Fibroblast of mammary gland (primary cell): ENCODE results near the gene CD46.
A peak's percentile ranks its signal among the peaks of the same experiment; 100 is the strongest.

Experiments
- DNase-seq: peaks from one replicate; pipeline ENCODE4 v3.0.0-alpha.2; 2010; ENCODE audit warnings: low read depth
- H3K4me3 ChIP-seq: 2 replicates; pipeline ENCODE4 v1.5.1; 2011; ENCODE audit warnings: low read depth, mild to moderate bottlenecking, low read length, moderate library complexity; ENCODE audit not compliant: control insufficient read depth
- CTCF ChIP-seq: conservative IDR thresholded peaks from 2 replicates; pipeline ENCODE4 v1.5.1; 2011; ENCODE audit warnings: low read depth, low read length, inconsistent platforms; ENCODE audit not compliant: control insufficient read depth, insufficient read depth

The CD46 gene

GRCh38 chr1:207799989-207800648, 48.3 kb downstream of the CD46 start:
- no peak overlapping the region for H3K4me3 ChIP-seq
- DNase-seq = no peak
- TF ChIP-seq CTCF = no peak

- no peak for TF ChIP-seq CTCF
- H3K4me3 ChIP-seq = no peak overlapping the region
- no peak for DNase-seq
These were observed 50.0 kb downstream of the CD46 start for GRCh38 chr1:207801819-207802218.

GRCh38 chr1:207803678-207804077, 51.8 kb downstream of the CD46 start:
- TF ChIP-seq CTCF = no peak
- no peak for DNase-seq
- no peak overlapping the region for H3K4me3 ChIP-seq

GRCh38 chr1:207804721-207805468, 53.0 kb downstream of the CD46 start:
- H3K4me3 ChIP-seq = no peak overlapping the region
- TF ChIP-seq CTCF = no peak
- no peak for DNase-seq

GRCh38 chr1:207805841-207806421, 54.1 kb downstream of the CD46 start:
- peak; percentile 98 for DNase-seq
- TF ChIP-seq CTCF = no peak
- H3K4me3 ChIP-seq = no peak overlapping the region

GRCh38 chr1:207806531-207807325, 54.9 kb downstream of the CD46 start:
- no peak for TF ChIP-seq CTCF
- H3K4me3 ChIP-seq = no peak overlapping the region
- peak; percentile 43 for DNase-seq
